T47D (cell line): Measurements from ENCODE around the gene ANP32E.
A peak's percentile ranks its signal among the peaks of the same experiment; 100 is the strongest.
"Not testable (repeated sequence)": the region's sequence is repeated elsewhere in the genome, so short reads cannot be mapped to it uniquely, and the experiment has no call there.

ENCODE experiments used
- DNase-seq, 2 experiments: peaks; one replicate each; pipeline versions ENCODE4 v3.0.0 to v3.0.0-alpha.2; 2011 to 2012; ENCODE audit warnings: low read depth in 1 of 2, low spot score in 1 of 2
- JUND ChIP-seq: IDR thresholded peaks from 2 replicates; pipeline ENCODE4 v1.6.1; 2012; ENCODE audit warnings: low read depth
- in situ Hi-C: cut with HindIII; loops from 2 replicates; pipeline ENCODE4 v1.10.0; 2016; ENCODE audit warnings: low sequenced_read_pairs, low pct_unique_long_range_greater_than_20kb

ANP32E gene

GRCh38 chr1:150213170-150214098 is 22.5 kb downstream of the ANP32E start:
- DNase-seq, result peak; percentile 80 to 96
- TF ChIP-seq JUND, result no peak
- in situ Hi-C loops, result no loop called here

GRCh38 chr1:150212070-150212469 is 23.8 kb downstream of the ANP32E start:
- no peak for TF ChIP-seq JUND
- in situ Hi-C loops, result no loop called here
- no peak for DNase-seq

- in situ Hi-C loops, result no loop called here
- TF ChIP-seq JUND, result no peak
- no peak for DNase-seq
Observed at GRCh38 chr1:150210706-150211105, 25.2 kb downstream of the ANP32E start.

DNA sequence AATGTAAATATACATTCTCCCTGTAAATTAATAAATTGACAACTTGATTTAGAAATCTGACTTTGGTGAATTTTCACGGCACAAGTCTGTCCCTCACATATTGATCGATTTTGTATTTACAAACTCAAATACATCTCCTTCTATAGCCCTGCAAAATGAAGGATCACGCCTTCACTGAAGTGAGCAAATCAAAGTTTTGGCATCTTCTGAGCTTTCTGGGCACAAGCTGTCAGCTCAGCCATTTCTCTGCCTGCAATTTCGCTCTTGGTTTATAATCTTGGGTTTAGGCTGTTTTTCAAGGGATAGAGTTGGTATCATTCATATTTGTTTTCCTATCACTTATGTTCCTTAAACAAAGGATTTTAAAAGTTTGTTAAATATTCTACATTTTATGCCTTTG is 25.8 kb downstream of the ANP32E start:
- DNase-seq, result no peak
- in situ Hi-C loops, result no loop called here
- TF ChIP-seq JUND, result no peak

GRCh38 chr1:150208460-150208859 is 27.5 kb downstream of the ANP32E start:
- in situ Hi-C loops, DNase-seq: not testable (repeated sequence)

DNA sequence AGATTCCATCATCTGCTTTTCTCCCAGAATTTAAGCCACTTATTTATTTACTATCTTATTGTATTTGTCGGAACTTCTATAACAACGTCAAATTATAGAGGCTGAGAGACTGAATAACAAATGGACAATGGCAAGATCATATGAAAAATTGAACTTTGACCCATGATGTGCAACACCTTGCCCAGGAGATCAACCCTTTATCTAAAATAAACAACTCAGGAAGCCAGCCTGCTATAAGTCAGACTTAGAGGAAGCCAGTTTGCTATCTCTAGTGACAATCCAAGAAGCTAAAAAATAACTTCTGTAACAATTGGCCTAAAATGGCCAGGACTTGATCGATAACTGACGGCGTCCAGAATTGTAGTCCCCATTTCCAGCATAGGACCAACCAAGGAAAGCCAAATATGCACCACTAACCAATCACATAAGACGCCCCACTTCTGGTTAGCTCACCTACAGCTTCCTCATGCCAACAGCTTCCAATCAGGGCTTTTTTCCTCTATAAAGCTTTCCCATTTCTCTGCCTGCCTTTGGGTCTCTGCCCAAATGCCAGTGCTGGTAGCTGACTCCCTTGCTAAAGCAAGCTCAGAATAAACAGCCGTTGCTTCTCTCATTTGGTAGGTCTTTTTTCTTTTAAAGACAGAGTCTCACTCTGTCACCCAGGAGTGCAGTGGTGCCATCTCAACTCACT is 28.5 kb downstream of the ANP32E start:
- in situ Hi-C loops, result no loop called here

GRCh38 chr1:150196417-150196816 is 39.5 kb downstream of the ANP32E start:
- DNase-seq, result no peak
- in situ Hi-C loops, result no loop called here
- TF ChIP-seq JUND, result no peak

More for the DNA sequence above, 28.5 kb downstream of the ANP32E start:
- no peak for TF ChIP-seq JUND
- no peak for DNase-seq

GRCh38 chr1:150194381-150195031 is 41.4 kb downstream of the ANP32E start:
- no peak for DNase-seq
- no peak for TF ChIP-seq JUND
- in situ Hi-C loops, result no loop called here

DNA sequence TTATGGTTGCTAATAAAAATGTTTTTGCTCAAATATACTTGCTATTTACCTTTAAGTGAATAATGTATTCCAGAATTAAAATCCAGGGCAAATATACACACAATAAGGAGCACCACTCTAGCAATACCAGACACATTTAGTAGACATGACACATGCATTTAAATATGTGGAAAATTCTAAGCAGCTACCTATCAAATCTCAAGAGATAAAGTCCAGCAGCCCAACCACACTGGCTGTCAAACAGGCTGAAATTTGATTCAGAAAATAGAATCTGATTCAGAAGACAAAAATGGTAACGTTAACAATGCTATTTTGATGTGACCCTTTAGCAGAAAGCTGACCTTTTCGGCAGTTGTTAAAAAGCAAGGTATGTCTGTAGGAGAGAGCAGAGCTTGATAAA is 43.9 kb downstream of the ANP32E start:
- in situ Hi-C loops, result no loop called here
- DNase-seq, result no peak
- TF ChIP-seq JUND, result no peak

DNA sequence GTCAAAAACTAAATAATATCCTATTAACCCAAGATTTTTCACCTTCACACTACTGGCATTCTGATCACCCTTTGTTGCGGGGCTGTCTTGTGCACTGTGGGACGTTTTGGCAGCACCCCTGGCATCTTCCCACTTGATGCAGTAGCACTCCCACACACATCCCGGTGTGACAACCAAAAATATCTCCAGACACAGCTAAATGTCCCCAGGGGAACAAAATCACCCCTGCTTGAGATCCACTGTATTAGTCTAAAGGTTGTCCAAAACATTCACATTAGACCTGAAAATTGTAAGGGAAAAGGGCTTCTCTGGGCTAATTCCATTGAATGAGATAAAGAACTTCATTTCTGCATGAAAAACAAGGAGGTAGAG is 48.4 kb downstream of the ANP32E start:
- TF ChIP-seq JUND, result no peak
- no peak for DNase-seq
- in situ Hi-C loops, result no loop called here

DNA sequence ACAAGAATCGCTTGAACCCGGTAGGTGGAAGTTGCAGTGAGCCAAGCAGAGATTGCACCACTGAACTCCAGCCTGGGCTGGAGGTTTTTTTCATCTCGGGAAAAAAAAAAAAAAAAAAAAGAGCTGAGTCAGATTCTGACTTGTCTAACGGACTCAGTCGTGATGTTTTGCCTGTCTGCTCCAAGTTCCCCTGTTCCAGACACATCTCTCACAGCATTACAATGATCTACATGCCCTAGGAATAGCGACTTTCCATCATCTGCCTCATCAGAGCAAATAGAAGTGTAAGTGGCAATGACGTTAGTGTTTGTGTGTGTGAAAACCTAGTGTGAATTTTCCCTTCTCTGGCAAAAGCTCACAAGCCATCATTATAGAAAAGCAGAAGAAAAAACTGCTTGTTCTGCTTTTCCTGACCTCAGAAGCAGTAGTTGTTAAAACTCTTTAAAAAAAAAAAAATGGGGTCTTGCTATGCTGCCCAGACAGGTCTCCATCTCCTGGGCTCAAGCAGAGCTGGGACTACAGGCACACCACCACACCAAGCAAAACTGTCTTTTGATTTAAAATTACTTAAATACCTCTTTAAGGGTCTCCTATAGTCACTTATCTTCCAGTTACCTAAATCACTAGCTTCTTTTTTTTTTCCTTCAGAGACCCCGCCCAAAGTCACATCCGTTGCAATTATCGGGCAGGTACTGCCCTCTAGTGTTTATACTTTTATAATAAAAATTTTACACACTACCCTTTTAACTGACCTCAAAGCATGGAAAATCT is 48.9 kb downstream of the ANP32E start:
- DNase-seq, result peak in 1 of 2 experiments; percentile 66
- no peak for TF ChIP-seq JUND
- in situ Hi-C loops, result no loop called here

GRCh38 chr1:150186438-150186788 is 49.5 kb downstream of the ANP32E start:
- DNase-seq, in situ Hi-C loops: not testable (repeated sequence)

DNA sequence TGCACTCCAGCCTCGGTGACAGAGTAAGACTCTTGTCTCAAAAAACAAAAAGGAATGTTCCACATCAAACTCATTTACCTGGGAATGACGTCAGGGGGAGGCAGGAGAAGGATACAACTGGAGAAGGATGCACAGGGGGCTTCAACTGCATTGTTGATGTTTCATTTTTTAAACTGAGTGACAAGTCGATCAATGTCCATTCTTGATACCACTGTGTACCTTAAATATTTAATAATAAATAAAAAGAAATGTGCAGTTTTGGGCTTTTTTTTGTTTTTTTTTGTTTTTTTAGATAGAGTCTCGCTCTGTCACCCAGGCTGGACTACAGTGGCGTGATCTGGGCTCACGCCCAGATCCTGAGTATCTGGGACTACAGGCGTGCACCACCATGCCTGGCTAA is 50.4 kb downstream of the ANP32E start:
- no peak for TF ChIP-seq JUND
- in situ Hi-C loops, result no loop called here
- no peak for DNase-seq
